IPS DF 19.7 (cell line): ENCODE data around the gene PCED1B.
"Not testable (repeated sequence)": the region's sequence is repeated elsewhere in the genome, so short reads cannot be mapped to it uniquely, and the experiment has no call there.

Experiments
- DNase-seq: peaks from one replicate; pipeline ENCODE4 v3.0.0-alpha.2; 2013; ENCODE audit warnings: low read depth, low spot score

PCED1B gene

GRCh38 chr12:47272412-47273190 is 193.2 kb downstream of the PCED1B start:
- no peak for DNase-seq

GRCh38 chr12:47273191-47273626 is 193.8 kb downstream of the PCED1B start:
- no peak for DNase-seq

- DNase-seq: no peak
Observed at GRCh38 chr12:47274760-47275159, 195.3 kb downstream of the PCED1B start.

GRCh38 chr12:47276253-47276620 is 196.8 kb downstream of the PCED1B start:
- no peak for DNase-seq

- DNase-seq: no peak
Observed at GRCh38 chr12:47276621-47277309, 197.3 kb downstream of the PCED1B start.

GRCh38 chr12:47277972-47278448 is 198.6 kb downstream of the PCED1B start:
- no peak for DNase-seq

GRCh38 chr12:47279758-47280157 is 200.3 kb downstream of the PCED1B start:
- not testable (repeated sequence) for DNase-seq

- no peak for DNase-seq
Observed at GRCh38 chr12:47280543-47281300, 201.3 kb downstream of the PCED1B start.

- no peak for DNase-seq
Observed at GRCh38 chr12:47281667-47282171, 202.3 kb downstream of the PCED1B start.

- DNase-seq: no peak
Observed at GRCh38 chr12:47282206-47282605, 202.8 kb downstream of the PCED1B start.
